CD4-positive, alpha-beta T cell treated with Interleukin-4 for 4 hours (primary cell): ENCODE results near the gene B4GALNT4.
"Not testable (repeated sequence)": the region's sequence is repeated elsewhere in the genome, so short reads cannot be mapped to it uniquely, and the experiment has no call there.

Source experiments
- DNase-seq: peaks from one replicate; pipeline ENCODE4 v3.0.0-alpha.2; 2020

The B4GALNT4 gene

GRCh38 chr11:335779-336658 is 33.3 kb upstream of the B4GALNT4 start:
- DNase-seq, result no peak

- no peak for DNase-seq
Measured at GRCh38 chr11:336659-337198, 32.6 kb upstream of the B4GALNT4 start.

GRCh38 chr11:337711-338110 is 31.6 kb upstream of the B4GALNT4 start:
- no peak for DNase-seq

- no peak for DNase-seq
Measured at GRCh38 chr11:339963-340362, 29.3 kb upstream of the B4GALNT4 start.

- no peak for DNase-seq
Measured at GRCh38 chr11:340539-341512, 28.5 kb upstream of the B4GALNT4 start.

GRCh38 chr11:342328-342727 is 27.0 kb upstream of the B4GALNT4 start:
- no peak for DNase-seq

- DNase-seq, result no peak
Measured at GRCh38 chr11:344836-345578, 24.3 kb upstream of the B4GALNT4 start.

GRCh38 chr11:346529-346928 is 22.8 kb upstream of the B4GALNT4 start:
- DNase-seq, result no peak

GRCh38 chr11:349270-349954 is 19.9 kb upstream of the B4GALNT4 start:
- DNase-seq, result not testable (repeated sequence)

GRCh38 chr11:350033-350722 is 19.1 kb upstream of the B4GALNT4 start:
- not testable (repeated sequence) for DNase-seq

GRCh38 chr11:350723-351255 is 18.5 kb upstream of the B4GALNT4 start:
- no peak for DNase-seq

- no peak for DNase-seq
Measured at GRCh38 chr11:351411-351810, 17.9 kb upstream of the B4GALNT4 start.

- no peak for DNase-seq
Measured at GRCh38 chr11:352456-353031, 16.8 kb upstream of the B4GALNT4 start.

GRCh38 chr11:353179-353873 is 16.0 kb upstream of the B4GALNT4 start:
- no peak for DNase-seq

- peak; percentile 77 for DNase-seq
Measured at GRCh38 chr11:355581-356458, 13.5 kb upstream of the B4GALNT4 start.

- DNase-seq, result no peak
Measured at GRCh38 chr11:356610-357009, 12.7 kb upstream of the B4GALNT4 start.

- no peak for DNase-seq
Measured at GRCh38 chr11:357582-357981, 11.7 kb upstream of the B4GALNT4 start.

GRCh38 chr11:358129-358800 is 11.0 kb upstream of the B4GALNT4 start:
- DNase-seq, result no peak
